Skin epidermis (tissue), 12 donors: Measurements from ENCODE around the gene TUBB1.
"Not testable (repeated sequence)": the region's sequence is repeated elsewhere in the genome, so short reads cannot be mapped to it uniquely, and the experiment has no call there.

Experiments used
- H3K27ac ChIP-seq, 21 experiments: fragments of 200-600 bp; sonication (generic) in 11 of 21; one replicate each; pipeline ENCODE4 v1.5.0; 2020; ENCODE audit warnings: mild to moderate bottlenecking in 3 of 21, inconsistent platforms in 2 of 21, moderate library complexity in 2 of 21
- H3K4me3 ChIP-seq, 7 experiments: fragments of 200-600 bp; sonication (generic) in 2 of 7; one replicate each; pipeline ENCODE4 v1.5.0; 2020; ENCODE audit warnings: inconsistent platforms in 2 of 7, mild to moderate bottlenecking in 2 of 7, moderate library complexity in 1 of 7

TUBB1 gene

GRCh38 chr20:59003836-59004492, 15.3 kb upstream of the TUBB1 start:
- Histone ChIP-seq H3K27ac (peak overlapping the region in 17 of 21 experiments; percentile 4 to 98 (median 91)), H3K4me3 (peak overlapping the region in 5 of 7 experiments; percentile 56 to 83 (median 73))

- Histone ChIP-seq H3K4me3 (peak overlapping the region in 6 of 7 experiments; percentile 49 to 83 (median 72)), H3K27ac (peak overlapping the region in 17 of 21 experiments; percentile 46 to 98 (median 91))
These were observed 14.8 kb upstream of the TUBB1 start for GRCh38 chr20:59004493-59004762.

GRCh38 chr20:59004763-59005522, 14.3 kb upstream of the TUBB1 start:
- peak overlapping the region; percentile 49 to 83 (median 72) for H3K4me3 ChIP-seq
- peak overlapping the region in 20 of 21 experiments; percentile 79 to 98 (median 93) for H3K27ac ChIP-seq

- peak overlapping the region; percentile 49 to 83 (median 72) for H3K4me3 ChIP-seq
- H3K27ac ChIP-seq = peak overlapping the region; percentile 67 to 98 (median 93)
These were observed 13.6 kb upstream of the TUBB1 start for GRCh38 chr20:59005523-59006166.

GRCh38 chr20:59006167-59006863, 12.9 kb upstream of the TUBB1 start:
- peak overlapping the region; percentile 49 to 83 (median 72) for H3K4me3 ChIP-seq
- peak overlapping the region; percentile 67 to 98 (median 93) for H3K27ac ChIP-seq

- H3K27ac ChIP-seq = peak within 1 kb of the TSS; percentile 67 to 98 (median 93)
- peak within 1 kb of the TSS; percentile 49 to 83 (median 72) for H3K4me3 ChIP-seq
These were observed 12.2 kb upstream of the TUBB1 start, which contains the start of gene CTSZ for GRCh38 chr20:59006864-59007664. Gene CTSZ, minus strand, starts transcription at chr20:59007254. Its CDS starts 126 bp downstream, at chr20:59007128.

- peak overlapping the region; percentile 49 to 83 (median 72) for H3K4me3 ChIP-seq
- peak overlapping the region; percentile 67 to 98 (median 93) for H3K27ac ChIP-seq
These were observed 11.3 kb upstream of the TUBB1 start for GRCh38 chr20:59007665-59008511.

- peak overlapping the region in 17 of 21 experiments; percentile 3 to 98 (median 84) for H3K27ac ChIP-seq
These were observed 10.4 kb upstream of the TUBB1 start for GRCh38 chr20:59008715-59009336.

GRCh38 chr20:59010321-59010994, 8.8 kb upstream of the TUBB1 start:
- no peak overlapping the region for H3K4me3 ChIP-seq
- peak overlapping the region in 16 of 21 experiments; percentile 17 to 84 (median 60) for H3K27ac ChIP-seq

More at GRCh38 chr20:59008715-59009336, 10.4 kb upstream of the TUBB1 start:
- no peak overlapping the region for H3K4me3 ChIP-seq

GRCh38 chr20:59010995-59011873, 8.0 kb upstream of the TUBB1 start:
- H3K27ac ChIP-seq = peak overlapping the region in 18 of 21 experiments; percentile 4 to 84 (median 54)
- H3K4me3 ChIP-seq = no peak overlapping the region

- not testable (repeated sequence) for H3K4me3 ChIP-seq
- peak overlapping the region in 12 of 21 experiments; percentile 26 to 84 (median 65) for H3K27ac ChIP-seq
These were observed 7.4 kb upstream of the TUBB1 start for GRCh38 chr20:59011874-59012157.

- Histone ChIP-seq H3K27ac (peak overlapping the region in 1 of 21 experiments; percentile 42), H3K4me3 (no peak overlapping the region)
These were observed 5.9 kb upstream of the TUBB1 start for GRCh38 chr20:59013031-59013951.

GRCh38 chr20:59013959-59014608, 5.1 kb upstream of the TUBB1 start:
- peak overlapping the region in 2 of 21 experiments; percentile 4 to 42 for H3K27ac ChIP-seq
- H3K4me3 ChIP-seq = no peak overlapping the region

- Histone ChIP-seq H3K27ac (peak overlapping the region in 2 of 21 experiments; percentile 4 to 42), H3K4me3 (no peak overlapping the region)
These were observed 4.4 kb upstream of the TUBB1 start for GRCh38 chr20:59014680-59015389.
